HG03039 (cell line): Measurements from ENCODE around the gene DMD.

ENCODE experiments used
- ATAC-seq: cut with Tn5 transposase; IDR thresholded peaks from one replicate; pipeline ENCODE4 v1.9.1; 2021; ENCODE audit warnings: mild to moderate bottlenecking, moderate library complexity; ENCODE audit not compliant: unreplicated experiment

Gene DMD

DNA sequence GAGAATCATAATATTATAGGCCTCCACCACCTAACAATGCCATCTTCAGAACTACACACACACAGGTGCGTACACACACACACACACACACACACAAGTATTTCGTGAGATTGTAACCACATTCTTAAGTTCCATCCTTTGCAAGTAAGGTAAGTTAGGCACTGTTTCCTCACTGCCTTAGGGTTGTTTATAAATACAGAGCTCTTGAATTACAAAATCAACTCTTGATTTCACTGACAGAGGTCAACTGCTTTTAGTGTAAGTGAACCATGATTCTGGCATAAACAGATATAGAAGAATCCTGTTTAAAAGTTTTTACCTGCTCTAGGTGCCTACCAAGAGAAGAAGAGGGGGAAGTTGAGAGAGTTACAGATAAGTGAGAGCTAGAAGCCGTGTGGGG is 166.1 kb downstream of the DMD start:
- no peak for ATAC-seq

DNA sequence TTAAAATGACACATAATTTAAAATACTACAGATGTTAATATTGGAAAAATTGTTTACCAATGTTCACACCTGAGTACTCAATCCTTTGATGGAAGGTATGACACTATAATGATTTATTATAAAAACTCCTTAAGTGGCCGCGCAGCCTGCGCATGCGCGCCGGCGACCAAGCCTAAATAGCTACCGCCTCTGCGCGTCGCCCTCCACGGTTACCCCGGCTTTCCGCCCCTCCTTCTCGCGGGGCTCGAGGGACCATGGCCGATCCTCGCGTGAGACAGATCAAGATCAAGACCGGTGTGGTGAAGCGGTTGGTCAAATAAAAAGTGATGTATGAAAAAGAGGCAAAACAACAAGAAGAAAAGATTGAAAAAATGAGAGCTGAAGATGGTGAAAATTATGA is 170.2 kb downstream of the DMD start:
- no peak for ATAC-seq

GRCh38 chrX:33032700-33033099 is 178.6 kb downstream of the DMD start:
- ATAC-seq = no peak

GRCh38 chrX:33014949-33015348 is 196.4 kb downstream of the DMD start:
- ATAC-seq = no peak

DNA sequence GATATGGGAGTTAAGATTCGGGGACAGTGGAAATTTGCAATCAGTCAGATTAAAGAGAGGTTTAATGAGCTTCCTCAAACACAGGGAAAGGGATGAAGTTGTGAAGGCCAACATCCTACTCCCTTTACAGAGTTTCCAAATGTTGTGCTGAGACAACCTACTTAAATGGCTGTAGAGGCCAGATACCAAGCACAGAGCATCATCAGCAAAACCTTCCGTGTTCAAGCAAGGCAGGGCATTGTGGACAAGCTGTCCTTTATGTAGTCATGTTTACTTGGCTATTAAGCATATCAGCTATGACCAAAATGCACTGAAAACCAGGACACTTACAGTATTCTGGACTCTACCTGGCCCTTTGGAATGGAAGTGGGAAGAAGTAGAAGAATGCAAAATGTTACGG is 197.3 kb downstream of the DMD start:
- ATAC-seq = no peak

- no peak for ATAC-seq
Observed at GRCh38 chrX:33001107-33001506, 210.2 kb downstream of the DMD start.

GRCh38 chrX:32998776-32999175 is 212.6 kb downstream of the DMD start:
- no peak for ATAC-seq

- no peak for ATAC-seq
Observed at GRCh38 chrX:32995427-32995826, 215.9 kb downstream of the DMD start.

DNA sequence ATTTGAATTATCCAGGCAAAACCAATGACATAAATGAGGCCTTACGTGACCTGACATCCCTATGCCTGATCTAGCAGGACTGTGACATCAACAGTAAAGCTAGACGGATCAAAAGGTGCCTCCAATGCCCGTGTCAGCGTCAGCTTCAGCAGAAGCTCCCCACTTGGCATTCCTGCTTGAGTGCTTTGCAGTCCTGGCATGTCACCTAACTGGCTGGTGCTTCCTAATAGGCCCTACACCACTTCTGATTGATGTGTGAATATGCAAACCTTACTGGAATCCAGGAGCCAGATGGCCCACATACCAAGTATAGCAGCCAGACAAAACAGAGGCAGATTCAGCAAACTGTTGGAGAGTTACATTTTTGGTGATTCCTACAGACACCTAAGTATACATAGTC is 224.2 kb downstream of the DMD start:
- ATAC-seq = no peak

- ATAC-seq = no peak
Observed at GRCh38 chrX:32985544-32985943, 225.8 kb downstream of the DMD start.

DNA sequence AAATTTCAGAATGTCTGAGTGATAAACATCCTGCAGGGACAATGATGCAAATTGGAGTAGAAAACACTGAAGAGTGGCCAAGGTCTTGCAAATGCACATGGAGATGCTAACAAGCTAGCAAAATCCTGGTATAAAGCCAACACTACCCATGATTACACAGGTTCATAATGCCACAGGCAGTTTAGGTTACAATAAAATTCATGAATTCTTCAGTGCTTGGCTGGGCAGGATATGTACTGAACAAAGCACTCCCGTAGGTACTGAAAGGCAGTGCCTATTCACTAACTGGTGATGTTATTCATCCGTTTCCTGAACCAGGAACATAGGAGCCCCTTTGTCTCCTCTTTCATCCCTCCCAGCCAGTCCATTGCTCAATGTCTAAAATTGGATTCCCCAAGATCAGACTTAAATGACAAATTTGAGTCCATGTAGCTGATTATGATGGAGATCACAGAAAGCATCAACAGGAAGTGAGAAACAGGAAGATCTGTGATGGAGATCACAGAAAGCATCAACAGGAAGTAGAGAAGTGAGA is 244.5 kb downstream of the DMD start:
- no peak for ATAC-seq

DNA sequence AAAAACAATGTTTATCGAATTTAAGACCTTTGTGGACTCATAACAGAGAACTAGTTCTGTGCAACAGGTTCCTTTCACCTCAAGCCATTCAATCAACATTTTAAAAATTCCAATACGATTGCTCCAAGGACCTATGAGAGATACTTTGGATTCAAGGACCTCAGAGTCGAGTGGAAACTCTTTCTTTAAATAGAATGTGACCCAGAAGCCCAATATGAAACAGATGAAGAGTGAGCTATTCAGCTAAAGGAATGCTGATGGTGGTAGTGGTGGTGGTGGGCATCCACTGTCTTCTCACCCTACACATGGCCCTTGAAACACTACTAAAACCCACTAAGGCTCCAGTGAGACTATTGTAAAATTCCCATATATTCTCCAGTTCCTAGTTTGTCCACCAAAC is 257.2 kb downstream of the DMD start:
- no peak for ATAC-seq

DNA sequence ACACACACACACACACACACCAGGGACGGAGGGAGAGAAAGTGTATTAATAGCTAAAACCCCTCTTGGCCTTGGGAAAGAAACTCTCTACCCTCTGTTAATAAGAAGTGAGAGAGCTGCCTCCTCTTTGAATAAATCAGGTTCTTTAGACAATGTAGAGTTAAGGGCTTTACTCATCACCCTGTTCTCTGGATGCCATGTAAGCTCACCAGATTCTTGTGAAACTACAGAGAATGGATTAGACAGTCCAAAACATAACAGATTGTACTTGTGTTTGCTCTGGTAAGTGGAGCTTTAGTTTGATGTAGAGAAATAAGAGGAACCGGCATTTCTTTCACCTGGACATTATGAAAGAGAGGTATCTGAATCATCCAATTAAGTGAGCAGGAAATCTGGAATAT is 263.2 kb downstream of the DMD start:
- ATAC-seq = no peak

- ATAC-seq = no peak
Observed at GRCh38 chrX:32937043-32937442, 274.3 kb downstream of the DMD start.

GRCh38 chrX:32933548-32933947 is 277.8 kb downstream of the DMD start:
- ATAC-seq = no peak

- no peak for ATAC-seq
Observed at GRCh38 chrX:32929040-32929439, 282.3 kb downstream of the DMD start.

- ATAC-seq = no peak
Observed at GRCh38 chrX:32896088-32896487, 315.3 kb downstream of the DMD start.

- no peak for ATAC-seq
Observed at GRCh38 chrX:32894679-32895078, 316.7 kb downstream of the DMD start.

DNA sequence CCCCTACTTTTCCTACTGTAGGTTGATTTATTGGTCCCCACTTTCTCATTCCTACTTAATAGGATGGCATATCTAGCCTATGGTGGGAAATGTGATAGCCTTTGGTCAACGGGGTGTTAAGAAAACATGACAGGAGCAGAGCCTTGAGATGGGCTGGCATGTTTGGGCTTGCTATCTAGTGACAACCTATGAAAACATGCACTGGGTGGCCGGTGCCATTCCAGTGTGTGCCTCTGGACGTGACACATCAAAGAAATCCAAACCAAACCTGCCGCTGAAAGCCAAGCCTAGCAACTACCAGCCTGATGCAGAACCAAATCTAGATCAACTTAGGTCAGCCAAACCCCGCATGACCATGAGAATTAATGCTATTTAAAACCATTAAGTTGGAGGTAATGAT is 317.6 kb downstream of the DMD start:
- no peak for ATAC-seq

DNA sequence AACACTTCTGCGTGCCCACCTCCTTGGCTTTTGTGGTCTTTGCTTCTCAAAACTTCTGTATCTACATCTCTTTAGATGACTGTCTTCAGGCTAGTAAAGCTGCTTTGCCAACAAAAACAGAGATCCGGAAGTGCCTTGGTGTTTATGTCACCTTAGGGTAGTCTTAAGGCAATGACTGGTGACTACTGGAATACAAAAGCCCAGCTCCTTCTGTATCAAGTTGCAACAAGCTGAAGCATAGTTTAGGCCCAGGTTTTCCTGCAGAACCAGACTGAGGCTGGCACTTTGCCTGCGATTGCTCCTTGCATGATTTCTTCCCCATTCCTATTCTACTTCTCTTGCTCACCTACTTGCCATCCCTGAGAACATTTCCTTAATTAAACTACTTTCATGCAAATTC is 333.8 kb downstream of the DMD start:
- no peak for ATAC-seq

- ATAC-seq = no peak
Observed at GRCh38 chrX:32874839-32875238, 336.5 kb downstream of the DMD start.

- no peak for ATAC-seq
Observed at GRCh38 chrX:32873786-32874185, 337.6 kb downstream of the DMD start.

DNA sequence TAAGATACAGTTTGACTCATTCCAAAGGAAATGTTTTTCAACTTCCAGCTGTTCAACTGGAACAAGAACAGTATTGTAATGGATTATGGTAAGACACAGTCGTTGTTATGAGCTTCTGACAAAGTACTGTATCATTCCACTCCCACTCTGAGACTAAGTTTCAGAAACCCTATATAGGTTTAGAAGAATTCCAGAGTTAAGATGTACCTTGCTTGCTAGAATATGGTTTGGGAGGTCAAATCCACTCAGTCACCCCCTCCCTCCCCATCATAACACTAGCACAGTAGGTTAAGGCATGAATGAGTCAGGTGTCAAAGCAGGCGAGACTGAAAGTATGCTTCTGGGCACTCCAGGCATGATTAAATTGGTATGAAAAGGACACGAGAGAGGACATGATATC is 339.7 kb downstream of the DMD start:
- no peak for ATAC-seq

- no peak for ATAC-seq
Observed at GRCh38 chrX:32868524-32868895, 342.8 kb downstream of the DMD start.
